Measurements from ENCODE around the gene IFI44L.

- TF ChIP-seq MYC (IDR thresholded peaks at IDR 0.05; ENCODE audit: low read depth, low read length), result no peak
- TF ChIP-seq CTCF (IDR thresholded peaks at IDR 0.05; ENCODE audit: low read depth, low read length), result no peak
- no peak for TF ChIP-seq MAX (IDR thresholded peaks at IDR 0.05; ENCODE audit: low read depth, low read length)
- TF ChIP-seq POLR2A (IDR thresholded peaks at IDR 0.05; ENCODE audit: extremely low read depth, insufficient read length), result no peak
These were observed 61.0 kb downstream of the IFI44L start for GRCh38 chr1:78681265-78681664.
